CD4-positive, CD25-positive, alpha-beta regulatory T cell (primary cell): Measurements from ENCODE around the gene TBK1. TPM values are rescaled to one million over a fixed set of nuclear protein-coding genes. Genes with fewer than 3 reads are reported as not detected.

ENCODE experiments used
- ATAC-seq, 2 donors: fragments of 150-1000 bp; cut with Tn5 transposase; one replicate each; pipeline ENCODE4 v1.10.0; 2021; ENCODE audit warnings: low read depth in 2 of 2, moderate number of reproducible peaks in 2 of 2, moderate library complexity in 1 of 2
- DNase-seq, 3 donors: peaks; one replicate each; pipeline versions ENCODE4 v3.0.0 to v3.0.0-alpha.2; 2012 to 2022; ENCODE audit warnings: mixed read lengths in 1 of 3
- H3K27ac ChIP-seq: one replicate; pipeline ENCODE4 v1.7.0; 2013; ENCODE audit warnings: mild to moderate bottlenecking, low read length; ENCODE audit not compliant: insufficient read depth, poor library complexity, severe bottlenecking
- H3K27me3 ChIP-seq: one replicate; pipeline ENCODE4 v1.7.0; 2013; ENCODE audit warnings: low read length; ENCODE audit not compliant: control insufficient read depth, insufficient read depth
- H3K36me3 ChIP-seq: one replicate; pipeline ENCODE4 v1.7.0; 2013; ENCODE audit warnings: mild to moderate bottlenecking, low read length, moderate library complexity; ENCODE audit not compliant: control insufficient read depth, insufficient read depth
- H3K4me1 ChIP-seq: 2 replicates; pipeline ENCODE4 v1.7.0; 2013; ENCODE audit warnings: mild to moderate bottlenecking, low read length; ENCODE audit not compliant: insufficient read depth, control insufficient read depth, poor library complexity, severe bottlenecking
- H3K4me3 ChIP-seq: one replicate; pipeline ENCODE4 v1.7.0; 2013; ENCODE audit warnings: low read depth, mild to moderate bottlenecking, low read length, moderate library complexity
- H3K9me3 ChIP-seq, 2 experiments: 1 replicate in 1 of 2; 2 replicates in 1 of 2; pipeline ENCODE4 v1.7.0; 2013; ENCODE audit warnings: low read length in 2 of 2, mild to moderate bottlenecking in 1 of 2, moderate library complexity in 1 of 2; ENCODE audit not compliant: control insufficient read depth in 2 of 2
- H3K27ac Mint-ChIP-seq, 3 donors: one replicate each; pipeline ENCODE4 v1.8.0; 2020 to 2022; ENCODE audit warnings: mild to moderate bottlenecking in 3 of 3, mixed read lengths in 3 of 3, moderate library complexity in 2 of 3
- H3K27me3 Mint-ChIP-seq: one replicate; pipeline ENCODE4 v1.8.0; 2022; ENCODE audit warnings: mild to moderate bottlenecking, mixed read lengths
- H3K36me3 Mint-ChIP-seq: one replicate; pipeline ENCODE4 v1.8.0; 2020; ENCODE audit warnings: mixed read lengths
- H3K4me1 Mint-ChIP-seq, 4 donors: one replicate each; pipeline ENCODE4 v1.8.0; 2020 to 2022; ENCODE audit warnings: mixed read lengths in 4 of 4, mild to moderate bottlenecking in 1 of 4
- H3K4me3 Mint-ChIP-seq, 4 donors: one replicate each; pipeline ENCODE4 v1.8.0; 2020 to 2022; ENCODE audit warnings: mild to moderate bottlenecking in 4 of 4, mixed read lengths in 4 of 4, moderate library complexity in 3 of 4
- H3K9me3 Mint-ChIP-seq, 7 donors: one replicate each; pipeline ENCODE4 v1.8.0; 2020 to 2022; ENCODE audit warnings: mixed read lengths in 7 of 7, mild to moderate bottlenecking in 3 of 7, moderate library complexity in 2 of 7
- polyA plus RNA-seq, 4 donors: library from polyadenylated mRNA; unstranded; fragments of 300-500 nt; fragmentation: Illumina TruSeq; gene quantifications; one replicate each; pipeline ENCODE4 v1.2.3, GENCODE V29; 2021
- total RNA-seq: library from RNA; stranded (reverse); gene quantifications from one replicate; pipeline ENCODE4 v1.2.3, GENCODE V29; 2022

The TBK1 gene
- total and polyA plus RNA-seq, 5 donors from 2014 or later: 21.3 to 29.1 (median 23.4) TPM

- DNase-seq: no peak
- Mint-ChIP-seq H3K9me3 (no peaks in the 10 kb centered on the region), H3K4me1 (peaks cover 3 to 14% (median 7%) of the 10 kb centered on the region in 4 donors), H3K27me3 (no peaks in the 10 kb centered on the region), H3K36me3 (peaks cover 34% of the 10 kb centered on the region), H3K4me3 (no peak overlapping the region), H3K27ac (no peak overlapping the region)
- H3K9me3 ChIP-seq: no peaks in the 10 kb centered on the region
- H3K4me1 ChIP-seq: no peaks in the 10 kb centered on the region
- peaks cover 62% of the 10 kb centered on the region for H3K36me3 ChIP-seq
- no peak for ATAC-seq
- no peaks in the 10 kb centered on the region for H3K27me3 ChIP-seq
- no peak overlapping the region for H3K27ac ChIP-seq
- no peak overlapping the region for H3K4me3 ChIP-seq
These were observed 14.3 kb downstream of the TBK1 start for GRCh38 chr12:64466178-64466577.

GRCh38 chr12:64468966-64469365 lies 17.0 kb downstream of the TBK1 start:
- H3K27me3 Mint-ChIP-seq: no peaks in the 10 kb centered on the region
- Histone ChIP-seq H3K4me1 (no peaks in the 10 kb centered on the region), H3K27ac (no peak overlapping the region), H3K27me3 (no peaks in the 10 kb centered on the region), H3K4me3 (no peak overlapping the region), H3K9me3 (no peaks in the 10 kb centered on the region), H3K36me3 (peaks cover 84% of the 10 kb centered on the region)
- peaks cover 0 to 1% (median 0%) of the 10 kb centered on the region in 7 donors for H3K9me3 Mint-ChIP-seq
- peaks cover 3 to 14% (median 7%) of the 10 kb centered on the region in 4 donors for H3K4me1 Mint-ChIP-seq
- DNase-seq (no peak), ATAC-seq (no peak)
- peak overlapping the region in 2 of 3 donors; percentile 11 to 13 for H3K27ac Mint-ChIP-seq
- H3K4me3 Mint-ChIP-seq: no peak overlapping the region
- H3K36me3 Mint-ChIP-seq: peaks cover 41% of the 10 kb centered on the region

- no peak for ATAC-seq
- Mint-ChIP-seq H3K27ac (peak overlapping the region in 1 of 3 donors; percentile 18), H3K9me3 (peaks cover 0 to 1% (median 0%) of the 10 kb centered on the region in 7 donors), H3K4me3 (no peak overlapping the region), H3K36me3 (peaks cover 43% of the 10 kb centered on the region), H3K27me3 (no peaks in the 10 kb centered on the region), H3K4me1 (peaks cover 3 to 14% (median 7%) of the 10 kb centered on the region in 4 donors)
- Histone ChIP-seq H3K36me3 (peaks cover 84% of the 10 kb centered on the region), H3K4me1 (no peaks in the 10 kb centered on the region), H3K9me3 (no peaks in the 10 kb centered on the region), H3K27ac (no peak overlapping the region), H3K27me3 (no peaks in the 10 kb centered on the region), H3K4me3 (no peak overlapping the region)
- no peak for DNase-seq
These were observed 17.7 kb downstream of the TBK1 start for GRCh38 chr12:64469455-64470142.

- Mint-ChIP-seq H3K36me3 (peaks cover 46% of the 10 kb centered on the region), H3K27me3 (no peaks in the 10 kb centered on the region), H3K9me3 (peaks cover 0 to 4% (median 1%) of the 10 kb centered on the region in 7 donors), H3K27ac (peak overlapping the region in 1 of 3 donors; percentile 22), H3K4me1 (peaks cover 3 to 13% (median 7%) of the 10 kb centered on the region in 4 donors), H3K4me3 (no peak overlapping the region)
- H3K9me3 ChIP-seq: no peaks in the 10 kb centered on the region
- DNase-seq: no peak
- no peaks in the 10 kb centered on the region for H3K4me1 ChIP-seq
- H3K27me3 ChIP-seq: no peaks in the 10 kb centered on the region
- peaks cover 84% of the 10 kb centered on the region for H3K36me3 ChIP-seq
- no peak overlapping the region for H3K27ac ChIP-seq
- ATAC-seq: no peak
- no peak overlapping the region for H3K4me3 ChIP-seq
These were observed 18.6 kb downstream of the TBK1 start for GRCh38 chr12:64470495-64470894.

- Mint-ChIP-seq H3K36me3 (peaks cover 53% of the 10 kb centered on the region), H3K4me1 (peaks cover 12 to 19% (median 14%) of the 10 kb centered on the region in 4 donors), H3K27ac (peak overlapping the region in 2 of 3 donors; percentile 6 to 27), H3K9me3 (peaks cover 0 to 13% (median 1%) of the 10 kb centered on the region in 7 donors), H3K27me3 (no peaks in the 10 kb centered on the region), H3K4me3 (no peak overlapping the region)
- no peaks in the 10 kb centered on the region for H3K9me3 ChIP-seq
- peaks cover 76% of the 10 kb centered on the region for H3K36me3 ChIP-seq
- DNase-seq (no peak), ATAC-seq (no peak)
- no peaks in the 10 kb centered on the region for H3K27me3 ChIP-seq
- no peak overlapping the region for H3K4me3 ChIP-seq
- no peaks in the 10 kb centered on the region for H3K4me1 ChIP-seq
- H3K27ac ChIP-seq: no peak overlapping the region
These were observed 21.3 kb downstream of the TBK1 start for GRCh38 chr12:64473176-64473575.

- Mint-ChIP-seq H3K9me3 (peaks cover 0 to 13% (median 1%) of the 10 kb centered on the region in 7 donors), H3K4me1 (peaks cover 13 to 20% (median 16%) of the 10 kb centered on the region in 4 donors), H3K4me3 (no peak overlapping the region), H3K27ac (peak overlapping the region in 2 of 3 donors; percentile 17 to 42), H3K36me3 (peaks cover 44% of the 10 kb centered on the region), H3K27me3 (no peaks in the 10 kb centered on the region)
- DNase-seq (no peak), ATAC-seq (no peak)
- H3K27me3 ChIP-seq: no peaks in the 10 kb centered on the region
- H3K27ac ChIP-seq: no peak overlapping the region
- no peaks in the 10 kb centered on the region for H3K9me3 ChIP-seq
- H3K4me3 ChIP-seq: no peak overlapping the region
- H3K36me3 ChIP-seq: peaks cover 63% of the 10 kb centered on the region
- peaks cover 3% of the 10 kb centered on the region for H3K4me1 ChIP-seq
These were observed 23.6 kb downstream of the TBK1 start for GRCh38 chr12:64475518-64475917.

- H3K4me3 ChIP-seq: no peak overlapping the region
- DNase-seq: no peak
- Mint-ChIP-seq H3K27me3 (no peaks in the 10 kb centered on the region), H3K27ac (no peak overlapping the region), H3K4me1 (peaks cover 13 to 20% (median 16%) of the 10 kb centered on the region in 4 donors), H3K36me3 (peaks cover 40% of the 10 kb centered on the region), H3K9me3 (peaks cover 0 to 13% (median 1%) of the 10 kb centered on the region in 7 donors), H3K4me3 (no peak overlapping the region)
- H3K4me1 ChIP-seq: peaks cover 3% of the 10 kb centered on the region
- ATAC-seq: no peak
- H3K27ac ChIP-seq: no peak overlapping the region
- peaks cover 58% of the 10 kb centered on the region for H3K36me3 ChIP-seq
- H3K9me3 ChIP-seq: no peaks in the 10 kb centered on the region
- no peaks in the 10 kb centered on the region for H3K27me3 ChIP-seq
These were observed 24.9 kb downstream of the TBK1 start for GRCh38 chr12:64476844-64477243.

GRCh38 chr12:64478661-64479060 lies 26.7 kb downstream of the TBK1 start:
- H3K4me1 Mint-ChIP-seq: peaks cover 13 to 15% (median 14%) of the 10 kb centered on the region in 4 donors
- H3K4me1 ChIP-seq: peaks cover 3% of the 10 kb centered on the region
- no peak overlapping the region for H3K27ac ChIP-seq
- H3K27ac Mint-ChIP-seq: peak overlapping the region in 1 of 3 donors; percentile 69
- H3K36me3 Mint-ChIP-seq: peaks cover 34% of the 10 kb centered on the region
- no peak for ATAC-seq
- no peak overlapping the region for H3K4me3 ChIP-seq
- H3K9me3 ChIP-seq: no peaks in the 10 kb centered on the region
- H3K9me3 Mint-ChIP-seq: peaks cover 0 to 13% (median 0%) of the 10 kb centered on the region in 7 donors
- no peaks in the 10 kb centered on the region for H3K27me3 ChIP-seq
- no peak for DNase-seq
- H3K36me3 ChIP-seq: peaks cover 59% of the 10 kb centered on the region
- H3K4me3 Mint-ChIP-seq: no peak overlapping the region
- H3K27me3 Mint-ChIP-seq: no peaks in the 10 kb centered on the region
